A549 treated with CORT108297 at 1 μM for 4 hours (cell line): Measurements from ENCODE around the gene DTHD1. TPM values are rescaled to one million over a fixed set of nuclear protein-coding genes. Genes with fewer than 3 reads are reported as not detected.

Experiments used
- total RNA-seq: library from RNA; stranded (reverse); fragments of 200-300 nt; extraction: Qiagen RNA extraction; gene quantifications from 5 replicates; pipeline ENCODE4 v1.2.3, GENCODE V29; 2022

DTHD1 gene
- not detected in 5 replicates for total RNA-seq

DNA sequence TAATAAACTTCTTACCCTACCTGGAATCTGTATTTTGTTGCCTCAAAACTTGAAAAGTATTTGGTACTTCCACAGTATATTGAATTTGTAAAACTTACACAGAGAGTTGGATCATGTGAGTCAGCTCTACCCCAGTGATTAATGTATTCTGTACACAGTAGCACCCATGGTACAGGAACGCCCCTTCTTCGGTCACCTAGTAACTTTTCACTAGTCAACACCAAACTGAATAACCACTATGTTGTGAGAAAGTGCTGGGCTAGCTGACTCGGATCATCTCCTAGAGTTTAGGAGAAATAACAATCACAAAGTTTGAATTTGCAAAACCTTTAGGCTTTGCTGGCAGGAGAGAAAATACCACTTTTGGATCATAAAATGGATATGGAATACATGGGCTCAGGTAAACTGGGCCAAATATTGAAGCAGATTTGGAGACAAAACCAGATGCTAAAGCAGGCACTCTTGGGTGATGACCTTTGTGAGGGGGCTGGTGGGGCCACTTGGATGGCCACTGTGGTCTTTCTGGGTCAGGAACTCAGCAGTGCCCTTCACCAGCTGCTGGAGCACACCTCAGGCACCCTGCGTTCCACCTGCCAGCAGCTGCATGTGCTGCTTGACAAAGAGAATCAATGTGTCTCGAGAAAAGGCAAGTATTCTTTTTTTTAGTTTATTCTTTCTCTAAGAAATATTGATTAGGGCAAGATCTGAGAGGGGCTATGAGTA lies at the start of gene DTHD1:
TSS of gene DTHD1 (plus strand) at position 233 of the 723 bp plus-strand sequence. CDS start at position 376, 143 bp downstream.

GRCh38 chr4:36244257-36245082 lies 36.9 kb upstream of the DTHD1 start, which contains the start of gene ARAP2:
Gene ARAP2 (minus strand): TSS chr4:36244514. CDS start chr4:36229486, 15,028 bp downstream.

Other genes with a start within 250 kb of the DTHD1 start
- 0.35 to 0.93 TPM (median 0.42 TPM) in 5 replicates for gene ARAP2, start 37.1 kb upstream of the DTHD1 start, total RNA-seq